Measurements from ENCODE around the gene CCL17.

Gene CCL17

GRCh38 chr16:57403965-57404817 is at the start of gene CCL17:
TSS of gene CCL17 (plus strand) at chr16:57404767. CDS start at chr16:57413933, 9,166 bp downstream.
- no peak for DNase-seq (ENCODE audit: low read depth in 2 of 2)
- TF ChIP-seq, protein P1, sequence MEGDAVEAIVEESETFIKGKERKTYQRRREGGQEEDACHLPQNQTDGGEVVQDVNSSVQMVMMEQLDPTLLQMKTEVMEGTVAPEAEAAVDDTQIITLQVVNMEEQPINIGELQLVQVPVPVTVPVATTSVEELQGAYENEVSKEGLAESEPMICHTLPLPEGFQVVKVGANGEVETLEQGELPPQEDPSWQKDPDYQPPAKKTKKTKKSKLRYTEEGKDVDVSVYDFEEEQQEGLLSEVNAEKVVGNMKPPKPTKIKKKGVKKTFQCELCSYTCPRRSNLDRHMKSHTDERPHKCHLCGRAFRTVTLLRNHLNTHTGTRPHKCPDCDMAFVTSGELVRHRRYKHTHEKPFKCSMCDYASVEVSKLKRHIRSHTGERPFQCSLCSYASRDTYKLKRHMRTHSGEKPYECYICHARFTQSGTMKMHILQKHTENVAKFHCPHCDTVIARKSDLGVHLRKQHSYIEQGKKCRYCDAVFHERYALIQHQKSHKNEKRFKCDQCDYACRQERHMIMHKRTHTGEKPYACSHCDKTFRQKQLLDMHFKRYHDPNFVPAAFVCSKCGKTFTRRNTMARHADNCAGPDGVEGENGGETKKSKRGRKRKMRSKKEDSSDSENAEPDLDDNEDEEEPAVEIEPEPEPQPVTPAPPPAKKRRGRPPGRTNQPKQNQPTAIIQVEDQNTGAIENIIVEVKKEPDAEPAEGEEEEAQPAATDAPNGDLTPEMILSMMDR (IDR thresholded peaks at IDR 0.05; ENCODE audit: low read depth, low read length) = no peak
- no peak within 1 kb of the TSS for H3K4me3 ChIP-seq (replicated peaks in 1 of 2; ENCODE audit: low read depth in 2 of 2, low read length in 2 of 2)

DNA sequence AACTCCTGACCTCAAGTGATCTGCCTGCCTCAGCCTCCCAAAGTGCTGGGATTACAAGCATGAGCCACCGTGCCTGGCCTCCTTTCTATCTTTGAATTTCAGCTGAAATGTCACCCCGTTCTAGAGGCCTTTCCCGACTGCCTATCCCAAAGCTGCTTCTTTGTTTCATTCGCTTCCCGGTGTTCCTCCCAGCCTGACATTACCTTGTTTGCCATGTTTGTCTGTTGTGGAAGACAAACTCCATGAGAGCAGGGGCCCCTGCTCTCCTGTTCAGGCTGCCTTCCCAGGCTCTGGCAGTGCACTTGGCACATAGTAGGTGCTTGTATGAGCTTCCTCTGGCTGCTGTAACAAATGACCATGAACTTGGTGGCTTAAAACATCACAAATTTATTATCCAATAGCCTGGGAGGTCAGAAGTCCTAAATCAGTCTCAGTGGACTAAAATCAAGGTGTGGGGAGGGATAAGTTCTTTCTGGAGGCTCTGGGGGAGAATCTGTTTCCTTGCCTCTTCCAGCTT is 48.6 kb upstream of the CCL17 start:
- DNase-seq (ENCODE audit: low read depth in 2 of 2) = no peak
- TF ChIP-seq, protein P1 (IDR thresholded peaks at IDR 0.05; ENCODE audit: low read depth, low read length) = no peak
- H3K4me3 ChIP-seq (replicated peaks in 1 of 2; ENCODE audit: low read depth in 2 of 2, low read length in 2 of 2) = no peak overlapping the region

DNA sequence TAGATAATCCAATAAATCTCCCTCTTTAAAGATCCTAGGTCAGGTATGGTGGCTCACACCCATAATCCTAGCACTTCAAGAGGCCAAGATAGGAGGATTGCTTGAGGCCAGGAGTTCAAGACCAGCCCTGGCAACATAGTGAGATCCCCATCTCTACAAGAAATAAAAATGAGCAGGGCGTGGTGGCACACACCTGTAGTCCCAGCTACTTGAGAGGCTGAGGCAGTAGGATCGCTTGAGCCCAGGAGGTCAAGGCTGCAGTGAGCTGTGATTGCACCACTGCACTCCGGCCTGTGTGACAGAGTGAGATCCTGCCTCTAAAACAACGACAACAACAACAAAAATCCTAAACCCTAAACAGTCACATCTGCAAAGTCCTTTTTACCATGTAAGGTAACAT is 48.0 kb upstream of the CCL17 start:
- TF ChIP-seq, protein P1 (IDR thresholded peaks at IDR 0.05; ENCODE audit: low read depth, low read length) = no peak
- DNase-seq (ENCODE audit: low read depth in 2 of 2) = no peak
- no peak overlapping the region for H3K4me3 ChIP-seq (replicated peaks in 1 of 2; ENCODE audit: low read depth in 2 of 2, low read length in 2 of 2)

GRCh38 chr16:57357330-57358085 is 47.1 kb upstream of the CCL17 start:
- TF ChIP-seq, protein P1 (IDR thresholded peaks at IDR 0.05; ENCODE audit: low read depth, low read length) = no peak
- no peak for DNase-seq (ENCODE audit: low read depth in 2 of 2)
- no peak overlapping the region for H3K4me3 ChIP-seq (replicated peaks in 1 of 2; ENCODE audit: low read depth in 2 of 2, low read length in 2 of 2)

- DNase-seq (ENCODE audit: low read depth in 2 of 2) = no peak
- TF ChIP-seq, protein P1 (IDR thresholded peaks at IDR 0.05; ENCODE audit: low read depth, low read length) = no peak
- H3K4me3 ChIP-seq (replicated peaks in 1 of 2; ENCODE audit: low read depth in 2 of 2, low read length in 2 of 2) = no peak overlapping the region
Measured at GRCh38 chr16:57358086-57358420, 46.5 kb upstream of the CCL17 start.

DNA sequence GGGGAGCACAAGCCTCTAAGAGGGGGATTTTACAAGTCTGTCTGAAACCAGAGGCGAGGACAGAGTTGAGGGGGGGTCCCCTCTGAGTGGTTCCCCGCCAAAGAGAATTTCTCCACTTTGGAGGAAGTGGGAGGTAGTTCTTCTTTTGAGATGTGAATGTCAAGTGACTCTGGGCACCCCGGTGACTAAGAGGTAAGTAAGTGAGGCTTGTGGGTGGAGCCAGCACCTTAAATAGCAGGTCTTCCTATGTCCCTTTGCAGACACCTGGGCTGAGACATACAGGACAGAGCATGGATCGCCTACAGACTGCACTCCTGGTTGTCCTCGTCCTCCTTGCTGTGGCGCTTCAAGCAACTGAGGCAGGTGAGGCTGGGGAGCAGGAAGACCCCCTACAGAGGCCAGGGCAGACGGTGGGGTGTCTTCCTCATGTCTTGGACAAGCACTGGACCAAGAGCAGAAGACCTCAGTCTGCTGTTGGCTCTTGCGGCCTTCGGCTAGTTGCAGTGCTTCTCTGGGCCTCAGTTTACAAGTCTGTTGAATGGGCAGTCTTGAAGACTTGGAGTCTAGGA is 46.0 kb upstream of the CCL17 start, which contains the start of gene CCL22:
Gene CCL22, plus strand, starts transcription at position 257 of the 569 bp plus-strand sequence. Its CDS starts 34 bp downstream, at position 291.
- DNase-seq (ENCODE audit: low read depth in 2 of 2) = no peak
- TF ChIP-seq, protein P1 (IDR thresholded peaks at IDR 0.05; ENCODE audit: low read depth, low read length) = no peak
- H3K4me3 ChIP-seq (replicated peaks in 1 of 2; ENCODE audit: low read depth in 2 of 2, low read length in 2 of 2) = no peak within 1 kb of the TSS

Data from cardiac fibroblast (primary cell).